ENCODE results near the gene DDX52.
"Not testable (repeated sequence)": the region's sequence is repeated elsewhere in the genome, so short reads cannot be mapped to it uniquely, and the experiment has no call there.

Gene DDX52, protein sequence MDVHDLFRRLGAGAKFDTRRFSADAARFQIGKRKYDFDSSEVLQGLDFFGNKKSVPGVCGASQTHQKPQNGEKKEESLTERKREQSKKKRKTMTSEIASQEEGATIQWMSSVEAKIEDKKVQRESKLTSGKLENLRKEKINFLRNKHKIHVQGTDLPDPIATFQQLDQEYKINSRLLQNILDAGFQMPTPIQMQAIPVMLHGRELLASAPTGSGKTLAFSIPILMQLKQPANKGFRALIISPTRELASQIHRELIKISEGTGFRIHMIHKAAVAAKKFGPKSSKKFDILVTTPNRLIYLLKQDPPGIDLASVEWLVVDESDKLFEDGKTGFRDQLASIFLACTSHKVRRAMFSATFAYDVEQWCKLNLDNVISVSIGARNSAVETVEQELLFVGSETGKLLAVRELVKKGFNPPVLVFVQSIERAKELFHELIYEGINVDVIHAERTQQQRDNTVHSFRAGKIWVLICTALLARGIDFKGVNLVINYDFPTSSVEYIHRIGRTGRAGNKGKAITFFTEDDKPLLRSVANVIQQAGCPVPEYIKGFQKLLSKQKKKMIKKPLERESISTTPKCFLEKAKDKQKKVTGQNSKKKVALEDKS

DNA sequence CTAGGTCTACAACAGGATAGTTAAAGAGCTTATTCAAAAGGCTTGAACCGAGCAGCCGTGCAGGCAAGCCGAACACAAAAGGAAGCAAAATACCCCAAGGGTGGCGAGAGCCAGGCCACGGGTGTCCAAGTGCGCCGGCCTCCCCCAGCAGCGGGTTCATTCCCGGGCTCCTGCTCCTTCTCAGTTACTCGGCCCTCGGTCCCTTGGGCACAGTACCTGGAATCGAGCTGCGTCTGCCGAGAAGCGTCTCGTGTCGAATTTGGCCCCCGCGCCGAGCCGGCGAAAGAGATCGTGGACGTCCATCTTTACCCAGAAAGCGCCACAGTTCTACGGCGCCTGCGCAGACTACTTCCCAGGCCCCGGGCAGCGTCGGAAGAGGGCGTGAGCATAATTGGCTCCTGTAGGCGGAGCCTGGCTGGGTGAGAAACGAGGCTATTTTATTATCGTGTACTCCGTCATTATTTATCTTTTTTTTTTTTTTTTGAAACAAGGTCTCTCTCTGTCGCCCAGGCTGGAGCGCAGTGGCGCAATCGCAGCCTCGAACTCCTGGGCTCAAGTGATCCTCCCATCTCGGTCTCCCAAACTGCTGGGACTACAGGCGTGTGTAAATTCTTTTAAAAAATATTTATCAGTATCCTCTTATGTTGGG is at the start of gene DDX52:
DDX52 (minus strand) TSS at position 329 of the 649 bp plus-strand sequence; CDS start at position 303, 26 bp downstream.
- Histone ChIP-seq H3K36me3 (ENCODE audit: control insufficient read depth in 2 of 2, insufficient read depth in 2 of 2, low read length in 2 of 2) (peaks cover 7% of the 10 kb centered on the region in 2 donors), H3K9me3 (ENCODE audit: control insufficient read depth in 2 of 2, low read length in 2 of 2) (no peaks in the 10 kb centered on the region), H3K27ac (ENCODE audit: low read depth in 2 of 2, low read length in 2 of 2) (peak within 1 kb of the TSS; percentile 79 to 87), H3K4me1 (ENCODE audit: control insufficient read depth in 2 of 2, insufficient read depth in 2 of 2, low read length in 2 of 2) (peaks cover 6 to 14% of the 10 kb centered on the region in 2 donors), H3K27me3 (ENCODE audit: control insufficient read depth in 2 of 2, insufficient read depth in 2 of 2, low read length in 2 of 2) (no peaks in the 10 kb centered on the region), H3K9ac (ENCODE audit: low read depth in 1 of 2, low read length in 2 of 2) (peak within 1 kb of the TSS; percentile 82 to 89), H3K4me3 (ENCODE audit: low read length in 2 of 2) (peak within 1 kb of the TSS; percentile 93 to 97)

DNA sequence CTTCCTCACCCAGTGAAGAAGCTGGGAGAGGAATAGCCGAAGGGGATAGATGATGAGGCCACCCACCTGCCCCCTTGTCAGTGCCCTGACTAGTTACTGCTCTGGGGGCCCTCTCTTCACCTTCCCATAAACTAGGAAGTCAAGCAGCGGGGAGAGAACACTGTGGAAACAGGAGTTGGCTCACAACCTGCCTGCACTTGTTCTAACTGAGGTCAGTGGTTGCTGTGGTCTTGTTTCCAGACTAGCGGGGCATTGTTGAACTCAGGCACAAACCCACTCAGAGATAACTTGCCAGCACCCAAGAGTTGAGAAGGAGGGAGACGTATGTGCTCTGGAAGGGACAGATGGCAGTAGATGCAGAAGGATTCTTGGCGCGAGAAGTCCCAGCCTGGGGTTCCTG is 48.6 kb upstream of the DDX52 start:
- Histone ChIP-seq H3K9me3 (ENCODE audit: control insufficient read depth in 2 of 2, low read length in 2 of 2) (no peaks in the 10 kb centered on the region), H3K36me3 (ENCODE audit: control insufficient read depth in 2 of 2, insufficient read depth in 2 of 2, low read length in 2 of 2) (peaks cover 17 to 46% of the 10 kb centered on the region in 2 donors), H3K9ac (ENCODE audit: low read depth in 1 of 2, low read length in 2 of 2) (no peak overlapping the region), H3K4me3 (ENCODE audit: low read length in 2 of 2) (no peak overlapping the region), H3K4me1 (ENCODE audit: control insufficient read depth in 2 of 2, insufficient read depth in 2 of 2, low read length in 2 of 2) (peaks cover 0 to 6% of the 10 kb centered on the region in 2 donors), H3K27ac (ENCODE audit: low read depth in 2 of 2, low read length in 2 of 2) (no peak overlapping the region), H3K27me3 (ENCODE audit: control insufficient read depth in 2 of 2, insufficient read depth in 2 of 2, low read length in 2 of 2) (no peaks in the 10 kb centered on the region)

DNA sequence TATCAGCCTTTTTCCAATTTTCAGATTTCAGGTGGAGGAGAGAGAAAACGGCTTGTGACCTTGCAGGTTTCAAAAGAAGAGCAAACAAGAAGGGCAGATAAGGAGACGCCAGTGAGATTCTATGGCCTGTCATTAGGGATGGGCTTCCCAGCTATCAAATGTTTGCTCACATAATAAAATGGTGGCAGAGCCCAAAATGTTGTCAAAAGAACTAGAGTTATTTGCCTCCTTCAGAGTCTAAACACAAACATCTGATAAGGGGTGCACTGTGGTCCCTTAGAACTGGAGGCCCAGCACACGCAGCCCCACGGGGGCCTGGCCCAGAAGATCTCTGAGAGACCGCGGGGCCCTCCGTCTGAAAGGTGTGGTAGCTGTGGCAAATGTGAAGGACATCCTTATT is 46.1 kb upstream of the DDX52 start:
- Histone ChIP-seq H3K27me3 (ENCODE audit: control insufficient read depth in 2 of 2, insufficient read depth in 2 of 2, low read length in 2 of 2) (no peaks in the 10 kb centered on the region), H3K9me3 (ENCODE audit: control insufficient read depth in 2 of 2, low read length in 2 of 2) (no peaks in the 10 kb centered on the region), H3K9ac (ENCODE audit: low read depth in 1 of 2, low read length in 2 of 2) (no peak overlapping the region), H3K4me3 (ENCODE audit: low read length in 2 of 2) (no peak overlapping the region), H3K36me3 (ENCODE audit: control insufficient read depth in 2 of 2, insufficient read depth in 2 of 2, low read length in 2 of 2) (peaks cover 12 to 37% of the 10 kb centered on the region in 2 donors), H3K27ac (ENCODE audit: low read depth in 2 of 2, low read length in 2 of 2) (no peak overlapping the region), H3K4me1 (ENCODE audit: control insufficient read depth in 2 of 2, insufficient read depth in 2 of 2, low read length in 2 of 2) (peaks cover 0 to 6% of the 10 kb centered on the region in 2 donors)

DNA sequence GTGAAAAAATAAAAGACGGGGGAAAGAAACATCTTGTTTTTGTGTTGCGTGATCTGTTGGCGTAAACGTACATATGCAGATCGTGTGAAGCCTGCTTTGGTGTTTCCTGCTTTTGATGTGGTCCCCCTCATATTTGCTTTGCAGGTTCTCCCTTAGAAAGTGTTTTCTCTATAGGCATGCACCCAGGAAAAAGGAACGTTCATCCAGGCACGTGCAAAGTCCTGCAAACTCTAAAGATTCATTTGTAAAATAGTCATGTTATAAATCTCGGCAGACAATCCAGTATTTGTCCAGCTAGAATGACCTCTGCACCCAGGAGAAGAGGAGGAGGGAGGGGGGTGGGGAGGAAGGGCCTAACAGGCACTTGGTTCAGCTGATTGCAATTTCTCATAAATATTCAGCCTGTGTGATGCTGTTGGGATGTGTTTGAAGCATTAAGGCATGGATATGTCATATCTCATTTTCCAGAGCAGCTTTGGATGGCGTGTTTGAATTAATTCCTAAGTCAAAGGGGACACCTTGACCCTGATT is 40.3 kb upstream of the DDX52 start:
- no peaks in the 10 kb centered on the region for H3K9me3 ChIP-seq (ENCODE audit: control insufficient read depth in 2 of 2, low read length in 2 of 2)
- no peaks in the 10 kb centered on the region for H3K27me3 ChIP-seq (ENCODE audit: control insufficient read depth in 2 of 2, insufficient read depth in 2 of 2, low read length in 2 of 2)
- peaks cover 9 to 18% of the 10 kb centered on the region in 2 donors for H3K36me3 ChIP-seq (ENCODE audit: control insufficient read depth in 2 of 2, insufficient read depth in 2 of 2, low read length in 2 of 2)
- H3K4me3 ChIP-seq (ENCODE audit: low read length in 2 of 2), result no peak overlapping the region
- H3K27ac ChIP-seq (ENCODE audit: low read depth in 2 of 2, low read length in 2 of 2), result peak overlapping the region in 1 of 2 donors; percentile 26
- peaks cover 7 to 12% of the 10 kb centered on the region in 2 donors for H3K4me1 ChIP-seq (ENCODE audit: control insufficient read depth in 2 of 2, insufficient read depth in 2 of 2, low read length in 2 of 2)
- H3K9ac ChIP-seq (ENCODE audit: low read depth in 1 of 2, low read length in 2 of 2), result no peak overlapping the region

DNA sequence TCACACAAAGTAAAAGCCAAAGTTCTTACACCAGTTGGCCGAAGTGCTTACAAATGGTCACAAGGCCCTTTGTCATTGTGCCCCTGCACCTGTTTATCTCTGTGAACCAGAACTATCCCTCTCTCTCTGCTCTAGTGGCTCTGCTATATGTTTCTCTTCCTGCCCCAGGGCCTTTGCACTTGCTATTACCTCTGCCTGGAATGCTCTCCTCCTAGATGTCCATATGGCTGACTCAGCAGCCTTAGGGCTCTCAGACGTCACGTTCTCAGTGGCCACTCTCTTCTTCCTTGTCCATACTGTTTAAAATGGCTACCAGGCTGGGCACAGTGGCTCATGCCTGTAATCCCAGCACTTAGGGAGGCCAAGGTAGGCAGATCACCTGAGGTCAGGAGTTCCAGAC is 38.8 kb upstream of the DDX52 start:
- peaks cover 3 to 8% of the 10 kb centered on the region in 2 donors for H3K36me3 ChIP-seq (ENCODE audit: control insufficient read depth in 2 of 2, insufficient read depth in 2 of 2, low read length in 2 of 2)
- no peak overlapping the region for H3K4me3 ChIP-seq (ENCODE audit: low read length in 2 of 2)
- no peak overlapping the region for H3K27ac ChIP-seq (ENCODE audit: low read depth in 2 of 2, low read length in 2 of 2)
- no peak overlapping the region for H3K9ac ChIP-seq (ENCODE audit: low read depth in 1 of 2, low read length in 2 of 2)
- peaks cover 10 to 14% of the 10 kb centered on the region in 2 donors for H3K4me1 ChIP-seq (ENCODE audit: control insufficient read depth in 2 of 2, insufficient read depth in 2 of 2, low read length in 2 of 2)
- no peaks in the 10 kb centered on the region for H3K27me3 ChIP-seq (ENCODE audit: control insufficient read depth in 2 of 2, insufficient read depth in 2 of 2, low read length in 2 of 2)
- no peaks in the 10 kb centered on the region for H3K9me3 ChIP-seq (ENCODE audit: control insufficient read depth in 2 of 2, low read length in 2 of 2)

DNA sequence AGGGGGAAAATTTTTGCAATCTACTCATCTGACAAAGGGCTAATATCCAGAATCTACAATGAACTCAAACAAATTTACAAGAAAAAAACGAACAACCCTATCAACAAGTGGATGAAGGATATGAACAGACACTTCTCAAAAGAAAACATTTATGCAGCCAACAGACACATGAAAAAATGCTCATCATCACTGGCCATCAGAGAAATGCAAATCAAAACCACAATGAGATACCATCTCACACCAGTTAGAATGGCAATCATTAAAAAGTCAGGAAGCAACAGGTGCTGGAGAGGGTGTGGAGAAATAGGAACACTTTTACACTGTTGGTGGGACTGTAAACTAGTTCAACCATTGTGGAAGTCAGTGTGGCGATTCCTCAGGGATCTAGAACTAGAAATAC is 36.7 kb upstream of the DDX52 start:
- H3K4me3 ChIP-seq (ENCODE audit: low read length in 2 of 2); H3K27me3 ChIP-seq (ENCODE audit: control insufficient read depth in 2 of 2, insufficient read depth in 2 of 2, low read length in 2 of 2); H3K9me3 ChIP-seq (ENCODE audit: control insufficient read depth in 2 of 2, low read length in 2 of 2); H3K9ac ChIP-seq (ENCODE audit: low read depth in 1 of 2, low read length in 2 of 2); H3K36me3 ChIP-seq (ENCODE audit: control insufficient read depth in 2 of 2, insufficient read depth in 2 of 2, low read length in 2 of 2); H3K27ac ChIP-seq (ENCODE audit: low read depth in 2 of 2, low read length in 2 of 2): not testable (repeated sequence)
- H3K4me1 ChIP-seq (ENCODE audit: control insufficient read depth in 2 of 2, insufficient read depth in 2 of 2, low read length in 2 of 2), result peaks cover 20 to 27% of the 10 kb centered on the region in 2 donors

DNA sequence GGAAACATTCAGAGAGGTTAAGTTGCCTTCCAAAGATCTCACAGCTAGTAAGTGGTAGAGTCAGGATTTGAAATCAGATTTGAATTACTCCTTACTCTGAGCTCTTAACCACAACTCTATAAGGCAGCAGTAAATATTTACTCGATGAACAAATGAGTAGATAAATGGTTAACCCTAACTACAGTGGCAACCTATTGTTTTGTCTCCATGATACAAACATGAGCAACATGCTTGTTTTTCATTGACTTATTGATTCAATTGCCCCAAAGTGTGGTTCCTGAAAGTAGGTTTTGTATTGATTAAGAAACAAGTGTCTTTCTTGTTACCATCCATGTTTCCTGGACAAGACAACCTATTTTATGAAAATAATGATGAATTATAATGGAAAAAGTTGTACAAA is 34.8 kb upstream of the DDX52 start:
- H3K27ac ChIP-seq (ENCODE audit: low read depth in 2 of 2, low read length in 2 of 2), result no peak overlapping the region
- no peak overlapping the region for H3K9ac ChIP-seq (ENCODE audit: low read depth in 1 of 2, low read length in 2 of 2)
- no peak overlapping the region for H3K4me3 ChIP-seq (ENCODE audit: low read length in 2 of 2)
- peaks cover 17 to 18% of the 10 kb centered on the region in 2 donors for H3K4me1 ChIP-seq (ENCODE audit: control insufficient read depth in 2 of 2, insufficient read depth in 2 of 2, low read length in 2 of 2)
- no peaks in the 10 kb centered on the region for H3K9me3 ChIP-seq (ENCODE audit: control insufficient read depth in 2 of 2, low read length in 2 of 2)
- no peaks in the 10 kb centered on the region for H3K27me3 ChIP-seq (ENCODE audit: control insufficient read depth in 2 of 2, insufficient read depth in 2 of 2, low read length in 2 of 2)
- H3K36me3 ChIP-seq (ENCODE audit: control insufficient read depth in 2 of 2, insufficient read depth in 2 of 2, low read length in 2 of 2), result no peaks in the 10 kb centered on the region

DNA sequence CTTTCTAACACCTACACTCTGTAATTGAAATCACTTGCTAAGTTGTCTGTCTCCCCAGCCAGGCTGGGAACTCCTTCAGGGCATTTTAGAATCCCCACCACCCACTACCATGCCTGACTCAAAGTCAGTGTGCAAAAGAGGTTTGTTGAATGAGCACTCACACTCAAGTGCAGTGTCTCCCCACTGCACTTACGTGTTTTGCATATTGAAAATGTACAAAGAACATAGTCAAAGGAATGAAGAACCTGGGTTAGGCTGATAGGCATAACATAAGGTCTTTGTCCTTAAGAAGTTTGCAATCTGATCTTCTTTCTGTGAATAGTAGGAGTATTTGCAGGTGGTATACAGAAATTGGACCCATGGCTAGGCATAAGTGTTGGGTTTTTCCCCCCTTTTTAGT is 33.8 kb upstream of the DDX52 start:
- peak overlapping the region; percentile 23 to 79 for H3K27ac ChIP-seq (ENCODE audit: low read depth in 2 of 2, low read length in 2 of 2)
- H3K9ac ChIP-seq (ENCODE audit: low read depth in 1 of 2, low read length in 2 of 2), result no peak overlapping the region
- no peaks in the 10 kb centered on the region for H3K36me3 ChIP-seq (ENCODE audit: control insufficient read depth in 2 of 2, insufficient read depth in 2 of 2, low read length in 2 of 2)

DNA sequence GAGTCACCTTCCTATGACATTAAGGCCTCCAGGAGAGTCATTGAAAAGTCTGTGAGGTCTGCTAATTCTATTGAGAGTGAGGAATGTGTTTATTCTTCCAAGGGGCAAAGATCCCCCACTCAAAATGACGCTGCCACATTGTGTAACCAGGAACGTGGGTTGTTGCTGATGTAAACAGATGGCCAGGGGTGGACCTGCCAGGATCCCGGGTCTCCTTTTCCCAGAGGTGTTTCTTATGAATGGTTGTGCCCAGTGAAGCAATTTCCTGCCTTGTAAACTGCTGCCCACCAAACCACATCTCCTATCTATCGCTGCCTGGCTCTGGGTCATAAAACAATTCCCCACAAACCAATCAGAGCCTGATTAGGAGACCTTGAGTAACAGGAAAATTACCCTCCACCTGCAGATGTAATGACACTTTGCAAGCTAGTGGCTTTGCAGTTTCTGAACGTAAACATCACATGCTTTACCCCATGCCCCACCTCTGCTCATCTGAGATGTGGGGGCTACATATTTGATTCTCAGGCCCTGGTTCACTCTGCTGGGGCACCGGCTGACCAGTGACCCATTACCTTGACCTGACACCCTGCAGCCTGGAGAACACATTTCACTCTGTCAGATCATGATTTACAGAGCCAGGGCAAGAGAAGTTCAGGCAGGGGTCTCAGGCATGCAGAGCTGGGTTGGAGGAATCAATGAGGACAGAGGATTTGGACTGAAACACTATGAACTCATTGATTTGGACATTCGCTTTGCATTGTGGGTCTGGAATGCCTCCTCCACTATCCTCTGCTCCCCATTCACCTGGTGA is 33.1 kb upstream of the DDX52 start:
- Histone ChIP-seq H3K36me3 (ENCODE audit: control insufficient read depth in 2 of 2, insufficient read depth in 2 of 2, low read length in 2 of 2) (no peaks in the 10 kb centered on the region), H3K27ac (ENCODE audit: low read depth in 2 of 2, low read length in 2 of 2) (peak overlapping the region; percentile 23 to 79), H3K27me3 (ENCODE audit: control insufficient read depth in 2 of 2, insufficient read depth in 2 of 2, low read length in 2 of 2) (no peaks in the 10 kb centered on the region), H3K9me3 (ENCODE audit: control insufficient read depth in 2 of 2, low read length in 2 of 2) (no peaks in the 10 kb centered on the region), H3K4me1 (ENCODE audit: control insufficient read depth in 2 of 2, insufficient read depth in 2 of 2, low read length in 2 of 2) (peaks cover 24 to 28% of the 10 kb centered on the region in 2 donors), H3K9ac (ENCODE audit: low read depth in 1 of 2, low read length in 2 of 2) (no peak overlapping the region), H3K4me3 (ENCODE audit: low read length in 2 of 2) (no peak overlapping the region)

More for the DNA sequence above, 33.8 kb upstream of the DDX52 start:
- Histone ChIP-seq H3K9me3 (ENCODE audit: control insufficient read depth in 2 of 2, low read length in 2 of 2) (no peaks in the 10 kb centered on the region), H3K27me3 (ENCODE audit: control insufficient read depth in 2 of 2, insufficient read depth in 2 of 2, low read length in 2 of 2) (no peaks in the 10 kb centered on the region), H3K4me1 (ENCODE audit: control insufficient read depth in 2 of 2, insufficient read depth in 2 of 2, low read length in 2 of 2) (peaks cover 17 to 21% of the 10 kb centered on the region in 2 donors), H3K4me3 (ENCODE audit: low read length in 2 of 2) (no peak overlapping the region)
